A549 (cell line): Measurements from ENCODE around the gene MUC5AC. TPM values are rescaled to one million over a fixed set of nuclear protein-coding genes. Genes with fewer than 3 reads are reported as not detected.

Source experiments
- ATAC-seq, 2 experiments: fragments of 200-7000 bp in 1 of 2; fragments of >200 bp in 1 of 2; cut with Nextera tagmentation in 1 of 2; cut with Tn5 transposase in 1 of 2; 3 replicates each; pipeline versions ENCODE4 v1.8.0 to v1.9.1; 2018 to 2020; ENCODE audit warnings: mild to moderate bottlenecking in 1 of 2, moderate library complexity in 1 of 2
- CTCF ChIA-PET: fragments of 300-600 bp; sonication (Branson Sonifier 250); formaldehyde crosslinking; extraction: SDS; loops from one replicate; lab custom pipeline; 2021; ENCODE audit warnings: antibody characterized with exemption, inconsistent platforms; lab: Yijun Ruan, JAX
- POLR2A ChIA-PET: fragments of 350-600 bp; formaldehyde crosslinking; extraction: SDS; loops from one replicate; lab custom pipeline; 2021; ENCODE audit warnings: antibody characterized with exemption, inconsistent platforms; lab: Yijun Ruan, JAX
- DNase-seq, 2 experiments: peaks; one replicate each; pipeline versions ENCODE4 v3.0.0 to v3.0.0-alpha.2; 2011 to 2016; ENCODE audit warnings: low read depth in 1 of 2, low spot score in 1 of 2
- FAIRE-seq: peaks from 2 replicates; lab custom pipeline; 2011; peaks lifted over from hg19 to GRCh38; lab: Jason Lieb, UNC
- H3K27ac ChIP-seq, 2 experiments: fragments of >200 bp; sonication (Bioruptor Twin); formaldehyde crosslinking; 3 replicates each; pipeline ENCODE4 v1.5.1; 2016 to 2017
- H3K4me1 ChIP-seq: fragments of >200 bp; sonication (Bioruptor Twin); formaldehyde crosslinking; 3 replicates; pipeline ENCODE4 v1.6.1; 2016
- H3K4me2 ChIP-seq: fragments of >200 bp; sonication (Bioruptor Twin); formaldehyde crosslinking; 3 replicates; pipeline ENCODE4 v1.6.1; 2016
- H3K4me3 ChIP-seq: fragments of >200 bp; sonication (Bioruptor Twin); formaldehyde crosslinking; 3 replicates; pipeline ENCODE4 v1.5.1; 2016
- H3K9me3 ChIP-seq: fragments of >200 bp; sonication (Bioruptor Twin); formaldehyde crosslinking; 3 replicates; pipeline ENCODE4 v1.6.1; 2016
- ATOH8 ChIP-seq: fragments of 250-450 bp; sonication (Bioruptor Pico); IDR thresholded peaks from 2 replicates; pipeline ENCODE4 v1.5.0; 2020; ENCODE audit warnings: low read depth, mild to moderate bottlenecking, moderate library complexity
- CBX2 ChIP-seq: fragments of 200-600 bp; sonication (generic); IDR thresholded peaks from 2 replicates; pipeline ENCODE4 v1.6.1; 2016; ENCODE audit warnings: low read depth, mild to moderate bottlenecking, borderline replicate concordance
- CBX8 ChIP-seq: fragments of 200-600 bp; sonication (generic); IDR thresholded peaks from 2 replicates; pipeline ENCODE4 v1.6.1; 2016
- CEBPB ChIP-seq, 2 experiments: fragments of >200 bp in 1 of 2; sonication (Bioruptor Twin) in 1 of 2; formaldehyde crosslinking in 1 of 2; IDR thresholded peaks; 2 replicates each; pipeline ENCODE4 v1.6.1; 2012 to 2016
- CTCF ChIP-seq: fragments of >200 bp; sonication (Bioruptor Twin); formaldehyde crosslinking; IDR thresholded peaks from 3 replicates; pipeline ENCODE4 v1.5.1; 2016
- EP300 ChIP-seq, 2 experiments: fragments of >200 bp; sonication (Bioruptor Twin); formaldehyde crosslinking; IDR thresholded peaks; 2 replicates in 1 of 2; 3 replicates in 1 of 2; pipeline ENCODE4 v1.6.1; 2016 to 2017
- FOSB ChIP-seq: fragments of 250-450 bp; sonication (Bioruptor Pico); IDR thresholded peaks from 2 replicates; pipeline ENCODE4 v1.5.0; 2020; ENCODE audit warnings: mild to moderate bottlenecking, moderate library complexity
- GATA3 ChIP-seq: IDR thresholded peaks from 2 replicates; pipeline ENCODE4 v1.6.1; 2012; ENCODE audit warnings: borderline replicate concordance
- HOXA7 ChIP-seq: fragments of 250-450 bp; sonication (Bioruptor Pico); IDR thresholded peaks from 2 replicates; pipeline ENCODE4 v1.5.0; 2020; ENCODE audit warnings: mild to moderate bottlenecking, moderate library complexity
- HOXB13 ChIP-seq: fragments of 250-450 bp; sonication (Bioruptor Pico); IDR thresholded peaks from 2 replicates; pipeline ENCODE4 v1.5.0; 2020; ENCODE audit warnings: low read depth, mild to moderate bottlenecking, moderate library complexity
- JUN ChIP-seq, 2 experiments: fragments of >200 bp; sonication (Bioruptor Twin); formaldehyde crosslinking; IDR thresholded peaks; 2 replicates in 1 of 2; 3 replicates in 1 of 2; pipeline ENCODE4 v1.6.1; 2016 to 2017
- KDM1A ChIP-seq: fragments of 200-600 bp; sonication (generic); IDR thresholded peaks from 2 replicates; pipeline ENCODE4 v1.6.1; 2016; ENCODE audit warnings: low read depth, mild to moderate bottlenecking
- MAFK ChIP-seq: fragments of 450-650 bp; IDR thresholded peaks from 2 replicates; pipeline ENCODE4 v1.6.1; 2014; ENCODE audit not compliant: partially characterized antibody
- MAX ChIP-seq: IDR thresholded peaks from 2 replicates; pipeline ENCODE4 v1.6.1; 2012
- NR3C1 ChIP-seq: fragments of >200 bp; sonication (Bioruptor Twin); formaldehyde crosslinking; IDR thresholded peaks from 3 replicates; pipeline ENCODE4 v1.6.1; 2017
- POLR2A ChIP-seq: IDR thresholded peaks from 2 replicates; pipeline ENCODE4 v1.6.1; 2012; ENCODE audit warnings: mild to moderate bottlenecking, low read length
- RAD21 ChIP-seq, 2 experiments: fragments of >200 bp in 1 of 2; sonication (Bioruptor Twin) in 1 of 2; formaldehyde crosslinking in 1 of 2; IDR thresholded peaks in 1 of 2; conservative IDR thresholded peaks in 1 of 2; 2 replicates in 1 of 2; 3 replicates in 1 of 2; pipeline ENCODE4 v1.6.1; 2012 to 2018; ENCODE audit warnings: inconsistent platforms in 1 of 2
- SREBF2 ChIP-seq: fragments of 450-650 bp; IDR thresholded peaks from 2 replicates; pipeline ENCODE4 v1.6.1; 2014; ENCODE audit warnings: mild to moderate bottlenecking, moderate library complexity
- TP53 ChIP-seq: fragments of 250-450 bp; sonication (Bioruptor Pico); IDR thresholded peaks from 2 replicates; pipeline ENCODE4 v1.5.0; 2021; ENCODE audit warnings: mild to moderate bottlenecking, moderate library complexity
- ZNF302 ChIP-seq: fragments of 250-450 bp; sonication (Bioruptor Pico); IDR thresholded peaks from 2 replicates; pipeline ENCODE4 v1.9.0; 2021; ENCODE audit warnings: inconsistent platforms, mild to moderate bottlenecking, moderate library complexity
- WGBS: methylation state at CpG from one replicate; pipeline ENCODE4 v1.1.6; 2017; ENCODE audit errors: missing lambda C conversion rate; 5-methylcytosine and 5-hydroxymethylcytosine counted together
- polyA plus RNA-seq, 4 experiments: library from polyadenylated mRNA; depleted of rRNA in 3 of 4; stranded (reverse); fragments of >200 nt; fragmentation: RNase III in 1 of 4; extraction: RNeasy Plus Mini Kit Qiagen cat#74134 plus additional on column Dnase treatment in 1 of 4; gene quantifications; 2 replicates in 3 of 4; 3 replicates in 1 of 4; pipeline ENCODE4 v1.2.3, GENCODE V29; 2011 to 2017
- TF ChIP-seq, protein P1 (sequence below): IDR thresholded peaks from 2 replicates; pipeline ENCODE4 v1.6.1; 2012; ENCODE audit warnings: low read depth, borderline replicate concordance

Gene MUC5AC
- polyA plus RNA-seq, 2 of the 4 experiments (the other 2 are of a cell fraction) = 0.18 to 7.4 TPM

DNA sequence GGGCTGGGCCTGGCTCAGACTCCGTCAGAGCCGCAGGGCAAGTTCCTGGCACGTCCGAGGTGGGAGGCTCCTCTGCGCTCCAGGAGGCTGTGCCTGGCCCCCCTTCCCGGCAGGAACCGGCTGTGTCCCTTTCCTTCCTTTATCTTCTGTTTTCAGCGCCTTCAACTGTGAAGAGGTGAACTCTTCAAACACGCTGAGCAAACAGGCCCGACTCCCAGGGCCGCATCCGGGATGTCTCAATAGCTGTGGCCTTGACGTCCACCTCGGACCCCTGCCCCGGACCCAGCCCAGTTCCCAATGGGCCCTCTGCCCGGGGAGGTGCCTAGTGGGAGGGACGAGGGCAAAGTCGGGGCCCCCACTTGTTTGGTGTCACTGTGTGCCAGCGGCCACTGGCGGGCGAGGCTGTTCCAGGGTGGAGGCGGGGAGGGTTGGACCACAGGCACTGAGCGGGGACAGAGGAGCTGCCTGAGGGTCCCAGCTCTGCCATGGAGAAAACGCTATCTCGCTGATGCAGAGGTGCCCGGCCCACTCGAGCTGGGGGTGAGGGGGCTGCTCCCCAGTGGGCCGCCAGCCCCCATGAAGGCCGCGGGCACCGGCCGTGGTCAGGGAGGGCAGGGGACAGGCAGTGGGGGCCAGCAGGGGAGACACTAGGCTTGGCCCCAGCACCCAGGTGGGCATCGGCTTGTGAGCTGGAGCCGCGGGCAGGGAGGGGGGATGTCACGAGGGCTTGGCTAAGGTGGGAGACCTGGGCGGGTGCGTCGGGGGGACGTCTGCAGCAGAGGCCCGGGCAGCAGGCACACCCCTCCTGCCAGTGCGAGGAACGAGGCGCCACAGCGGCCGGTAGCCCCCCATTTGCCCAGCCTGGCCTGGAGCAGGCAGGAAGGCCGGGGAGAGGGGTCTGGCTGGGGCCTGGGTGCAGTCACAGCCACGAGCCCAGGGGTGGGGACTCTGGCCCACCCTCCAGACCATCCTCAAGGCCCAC is 62.4 kb downstream of the MUC5AC start:
- no peak for FAIRE-seq
- peak overlapping the region; percentile 38 for H3K4me2 ChIP-seq
- POLR2A ChIA-PET = interaction anchor here (0.6 kb wide), 1 partner anchor 40 kb away, joined by 4 read pairs; no protein-coding TSS in a partner anchor
- ATAC-seq = peak; percentile 25 to 58; a peak in 5 of 6 replicates
- peaks cover 62% of the 10 kb centered on the region for H3K4me1 ChIP-seq
- TF ChIP-seq JUN (IDR thresholded peaks at IDR 0.05) (peak in 1 of 2 experiments; percentile 70; a peak in 3 of 5 replicates), MAX (peak; percentile 59), ATOH8 (CRISPR knock-in tag) (no peak), CBX8 (no peak), GATA3 (peak; percentile 64; the same call in 1 of the 2 replicates), RAD21 (conservative IDR thresholded peaks at IDR 0.05 in 1 of 2, IDR thresholded peaks at IDR 0.05 in 1 of 2) (0 out of 5 replicates have a peak, but pooled peaks of 1 of the 2 experiments have one; percentile 19), SREBF2 (no peak), FOSB (no peak), ZNF302 (CRISPR knock-in tag) (no peak), CEBPB (IDR thresholded peaks at IDR 0.05) (peak in 1 of 2 experiments; percentile 27; a peak in 1 of 4 replicates), TP53 (CRISPR knock-in tag) (no peak), KDM1A (no peak), HOXB13 (CRISPR knock-in tag) (peak; percentile 7; the same call in 1 of the 2 replicates), MAFK (no peak), POLR2A (no peak), CBX2 (no peak), HOXA7 (CRISPR knock-in tag) (no peak), CTCF (no peak), NR3C1 (no peak), EP300 (IDR thresholded peaks at IDR 0.05) (peak; percentile 71 to 74; a peak in 3 of 5 replicates)
- TF ChIP-seq, protein P1, sequence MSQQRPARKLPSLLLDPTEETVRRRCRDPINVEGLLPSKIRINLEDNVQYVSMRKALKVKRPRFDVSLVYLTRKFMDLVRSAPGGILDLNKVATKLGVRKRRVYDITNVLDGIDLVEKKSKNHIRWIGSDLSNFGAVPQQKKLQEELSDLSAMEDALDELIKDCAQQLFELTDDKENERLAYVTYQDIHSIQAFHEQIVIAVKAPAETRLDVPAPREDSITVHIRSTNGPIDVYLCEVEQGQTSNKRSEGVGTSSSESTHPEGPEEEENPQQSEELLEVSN = 0 out of 2 replicates have a peak, but pooled peaks have one; percentile 27
- no peak overlapping the region for H3K4me3 ChIP-seq
- peak overlapping the region; percentile 78 to 81 for H3K27ac ChIP-seq
- no peaks in the 10 kb centered on the region for H3K9me3 ChIP-seq
- DNase-seq = peak in 1 of 2 experiments; percentile 84
- WGBS = 50% methylated on average over 33 of the region's 48 CpGs
- CTCF ChIA-PET = interaction anchor here (0.8 to 2.8 kb wide), 5 partner anchors 10 to 106 kb away, joined by 3 to 13 read pairs (median 6); no protein-coding TSS in a partner anchor
